SU-DHL-6 (cell line): ENCODE measurements around the gene LZTS2.

Experiments
- EZH2phosphoT487 ChIP-seq: fragments of 200-600 bp; sonication (generic), shearing (Covaris generic); conservative IDR thresholded peaks from 2 replicates; pipeline ENCODE4 v1.6.1; 2018; ENCODE audit warnings: mild to moderate bottlenecking, antibody characterized with exemption, low read length, moderate library complexity, mixed read lengths
- TF ChIP-seq, protein P1 (sequence below): fragments of 200-600 bp; sonication (generic); IDR thresholded peaks from one replicate; pipeline ENCODE4 v1.5.1; 2017; ENCODE audit warnings: antibody characterized with exemption, mild to moderate bottlenecking, low read length, moderate library complexity; ENCODE audit not compliant: insufficient read depth, poor library complexity, severe bottlenecking

DNA sequence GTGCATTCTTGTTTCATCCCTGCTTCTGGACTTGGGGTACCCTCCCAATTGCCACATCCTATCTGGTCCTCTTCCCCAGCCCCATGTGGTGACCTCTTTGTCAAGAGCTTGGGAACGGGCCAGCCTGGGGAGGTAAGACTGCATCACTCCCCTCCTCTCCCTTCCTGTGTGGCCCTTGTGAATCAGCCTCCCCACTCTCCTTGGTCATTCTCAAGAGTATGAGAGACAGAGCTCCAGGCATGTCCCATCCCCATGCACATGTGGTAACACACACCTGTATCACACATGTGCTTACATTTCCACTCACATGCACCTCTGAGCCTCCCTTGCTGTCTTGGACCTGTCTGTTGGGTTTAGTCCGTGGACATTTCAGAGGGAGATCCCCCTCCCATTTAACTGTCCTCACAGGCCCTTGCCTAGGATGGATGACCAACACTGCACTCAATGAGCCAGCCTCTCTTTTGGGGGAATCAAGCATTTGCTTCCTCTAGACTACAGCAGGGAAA is 14.9 kb upstream of the LZTS2 start:
- TF ChIP-seq, protein P1, sequence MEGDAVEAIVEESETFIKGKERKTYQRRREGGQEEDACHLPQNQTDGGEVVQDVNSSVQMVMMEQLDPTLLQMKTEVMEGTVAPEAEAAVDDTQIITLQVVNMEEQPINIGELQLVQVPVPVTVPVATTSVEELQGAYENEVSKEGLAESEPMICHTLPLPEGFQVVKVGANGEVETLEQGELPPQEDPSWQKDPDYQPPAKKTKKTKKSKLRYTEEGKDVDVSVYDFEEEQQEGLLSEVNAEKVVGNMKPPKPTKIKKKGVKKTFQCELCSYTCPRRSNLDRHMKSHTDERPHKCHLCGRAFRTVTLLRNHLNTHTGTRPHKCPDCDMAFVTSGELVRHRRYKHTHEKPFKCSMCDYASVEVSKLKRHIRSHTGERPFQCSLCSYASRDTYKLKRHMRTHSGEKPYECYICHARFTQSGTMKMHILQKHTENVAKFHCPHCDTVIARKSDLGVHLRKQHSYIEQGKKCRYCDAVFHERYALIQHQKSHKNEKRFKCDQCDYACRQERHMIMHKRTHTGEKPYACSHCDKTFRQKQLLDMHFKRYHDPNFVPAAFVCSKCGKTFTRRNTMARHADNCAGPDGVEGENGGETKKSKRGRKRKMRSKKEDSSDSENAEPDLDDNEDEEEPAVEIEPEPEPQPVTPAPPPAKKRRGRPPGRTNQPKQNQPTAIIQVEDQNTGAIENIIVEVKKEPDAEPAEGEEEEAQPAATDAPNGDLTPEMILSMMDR, result no peak
- TF ChIP-seq EZH2phosphoT487, result no peak
